H1 (cell line): ENCODE data around the gene YBX3. TPM values are rescaled to one million over a fixed set of nuclear protein-coding genes. Genes with fewer than 3 reads are reported as not detected.

Experiments
- CTCF ChIA-PET: fragments of 300-600 bp; sonication (Branson Sonifier 250); formaldehyde crosslinking; loops from one replicate; lab custom pipeline; 2021; ENCODE audit not compliant: partially characterized antibody; lab: Charles Lee
- POLR2A ChIA-PET: fragments of 300-600 bp; sonication (Branson Sonifier 250); formaldehyde crosslinking; loops from one replicate; lab custom pipeline; 2021; ENCODE audit warnings: inconsistent platforms; ENCODE audit not compliant: partially characterized antibody; lab: Charles Lee
- DNase-seq, 2 experiments: peaks; one replicate each; pipeline versions ENCODE4 v3.0.0 to v3.0.0-alpha.2; 2010 to 2022; ENCODE audit warnings: low spot score in 2 of 2, low read depth in 1 of 2, mixed read lengths in 1 of 2
- FAIRE-seq: peaks from 2 replicates; lab custom pipeline; 2011; peaks lifted over from hg19 to GRCh38; lab: Jason Lieb, UNC
- H2AFZ ChIP-seq: 2 replicates; pipeline ENCODE4 v1.8.1; 2012; ENCODE audit warnings: low read length, inconsistent platforms
- H2AK5ac ChIP-seq: 2 replicates; pipeline ENCODE4 v1.6.1; 2013; ENCODE audit warnings: low read depth, low read length
- H2BK120ac ChIP-seq: replicated peaks from 2 replicates; pipeline ENCODE3; 2013; ENCODE audit warnings: low read depth, low read length, inconsistent platforms
- H2BK12ac ChIP-seq: 2 replicates; pipeline ENCODE4 v1.6.1; 2013; ENCODE audit warnings: low read depth, low read length
- H2BK15ac ChIP-seq: 2 replicates; pipeline ENCODE4 v1.6.1; 2013; ENCODE audit warnings: low read length
- H2BK20ac ChIP-seq: 2 replicates; pipeline ENCODE4 v1.6.1; 2013; ENCODE audit warnings: low read length
- H2BK5ac ChIP-seq: 2 replicates; pipeline ENCODE4 v1.6.1; 2013; ENCODE audit warnings: low read depth, low read length
- H3K14ac ChIP-seq: 2 replicates; pipeline ENCODE4 v1.6.1; 2013; ENCODE audit warnings: inconsistent platforms; ENCODE audit not compliant: insufficient read length
- H3K18ac ChIP-seq: 2 replicates; pipeline ENCODE4 v1.6.1; 2013; ENCODE audit warnings: low read length; ENCODE audit errors: extremely low read depth
- H3K23ac ChIP-seq: 2 replicates; pipeline ENCODE4 v1.6.1; 2013; ENCODE audit warnings: inconsistent platforms; ENCODE audit not compliant: insufficient read length
- H3K23me2 ChIP-seq: 2 replicates; pipeline ENCODE4 v1.6.1; 2013; ENCODE audit warnings: low read depth, low read length
- H3K27ac ChIP-seq: 2 replicates; pipeline ENCODE4 v1.6.1; 2011; ENCODE audit warnings: low read depth, low read length, inconsistent platforms
- H3K27me3 ChIP-seq, 4 experiments: replicated peaks in 1 of 4; 1 replicate in 1 of 4; 2 replicates in 3 of 4; pipeline versions ENCODE4 v1.6.1 to v1.8.1; 2011 to 2013; ENCODE audit warnings: low read length in 3 of 4, mild to moderate bottlenecking in 3 of 4, inconsistent platforms in 2 of 4, mixed read lengths in 2 of 4, moderate library complexity in 1 of 4; ENCODE audit not compliant: control insufficient read depth in 3 of 4, insufficient read depth in 3 of 4; ENCODE audit errors: extremely low read depth in 1 of 4
- H3K36me3 ChIP-seq, 4 experiments: 2 replicates each; pipeline versions ENCODE4 v1.6.1 to v1.8.1; 2011 to 2013; ENCODE audit warnings: mild to moderate bottlenecking in 4 of 4, low read length in 3 of 4, moderate library complexity in 2 of 4, control low read depth in 1 of 4, inconsistent platforms in 1 of 4; ENCODE audit not compliant: insufficient read depth in 4 of 4, control insufficient read depth in 2 of 4
- H3K4ac ChIP-seq: replicated peaks from 2 replicates; pipeline ENCODE3; 2013; ENCODE audit warnings: low read length, low read depth, mixed read lengths, inconsistent platforms; ENCODE audit not compliant: insufficient read length
- H3K4me1 ChIP-seq, 4 experiments: replicated peaks in 1 of 4; 1 replicate in 1 of 4; 2 replicates in 3 of 4; pipeline versions ENCODE4 v1.6.1 to v1.8.1; 2011 to 2013; ENCODE audit warnings: low read length in 3 of 4, inconsistent platforms in 2 of 4, mixed read lengths in 1 of 4; ENCODE audit not compliant: insufficient read depth in 4 of 4, control insufficient read depth in 3 of 4
- H3K4me2 ChIP-seq, 2 experiments: 2 replicates each; pipeline versions ENCODE4 v1.6.1 to v1.8.1; 2011 to 2013; ENCODE audit warnings: low read depth in 2 of 2, low read length in 2 of 2, control low read depth in 1 of 2, inconsistent platforms in 1 of 2, mild to moderate bottlenecking in 1 of 2; ENCODE audit not compliant: insufficient read depth in 1 of 2
- H3K4me3 ChIP-seq, 4 experiments: fragments of 200-600, 300-600 bp in 1 of 4; sonication (generic), shearing (Covaris generic), sonication (Bioruptor Twin) in 1 of 4; 2 replicates each; pipeline versions ENCODE4 v1.5.1 to v1.8.1; 2011 to 2016; ENCODE audit warnings: low read length in 4 of 4, low read depth in 3 of 4, control low read depth in 2 of 4, inconsistent platforms in 2 of 4, mild to moderate bottlenecking in 2 of 4, mixed read lengths in 1 of 4, moderate library complexity in 1 of 4; ENCODE audit not compliant: insufficient read depth in 2 of 4; ENCODE audit errors: extremely low read depth in 1 of 4
- H3K56ac ChIP-seq: replicated peaks from 2 replicates; pipeline ENCODE3; 2013; ENCODE audit warnings: low read depth, mild to moderate bottlenecking, mixed read lengths, low read length, inconsistent platforms; ENCODE audit not compliant: insufficient read length
- H3K79me1 ChIP-seq: 2 replicates; pipeline ENCODE4 v1.6.1; 2013; ENCODE audit warnings: low read depth, low read length, control low read depth
- H3K79me2 ChIP-seq, 2 experiments: 2 replicates each; pipeline versions ENCODE4 v1.6.1 to v1.8.1; 2012 to 2013; ENCODE audit warnings: low read length in 2 of 2, mild to moderate bottlenecking in 2 of 2, inconsistent platforms in 1 of 2; ENCODE audit not compliant: insufficient read depth in 2 of 2, control insufficient read depth in 1 of 2
- H3K9ac ChIP-seq, 4 experiments: replicated peaks in 1 of 4; 1 replicate in 1 of 4; 2 replicates in 3 of 4; pipeline versions ENCODE4 v1.6.1 to v1.8.1; 2011 to 2013; ENCODE audit warnings: low read depth in 3 of 4, low read length in 3 of 4, control low read depth in 2 of 4, mild to moderate bottlenecking in 2 of 4, moderate library complexity in 2 of 4, inconsistent platforms in 1 of 4; ENCODE audit errors: extremely low read depth in 1 of 4
- H3K9me3 ChIP-seq, 2 experiments: 2 replicates each; pipeline versions ENCODE4 v1.6.1 to v1.8.1; 2012 to 2013; ENCODE audit warnings: mild to moderate bottlenecking in 2 of 2, moderate library complexity in 2 of 2, control low read depth in 1 of 2, inconsistent platforms in 1 of 2, low read depth in 1 of 2, low read length in 1 of 2, mixed read lengths in 1 of 2; ENCODE audit not compliant: insufficient read depth in 2 of 2
- H4K20me1 ChIP-seq, 2 experiments: replicated peaks in 1 of 2; 2 replicates each; pipeline versions ENCODE3 to v1.8.1; 2011 to 2013; ENCODE audit warnings: inconsistent platforms in 2 of 2, low read length in 2 of 2, mild to moderate bottlenecking in 1 of 2; ENCODE audit not compliant: insufficient read depth in 2 of 2, control insufficient read depth in 1 of 2
- H4K5ac ChIP-seq: 2 replicates; pipeline ENCODE4 v1.6.1; 2013; ENCODE audit warnings: low read length, low read depth, mixed read lengths, inconsistent platforms; ENCODE audit not compliant: insufficient read length
- H4K8ac ChIP-seq: 2 replicates; pipeline ENCODE4 v1.8.0; 2013; ENCODE audit warnings: mild to moderate bottlenecking, moderate library complexity, low read length, inconsistent platforms; ENCODE audit not compliant: insufficient read depth; ENCODE audit errors: extremely low read depth
- H4K91ac ChIP-seq: replicated peaks from 2 replicates; pipeline ENCODE3; 2013; ENCODE audit warnings: low read length, mixed read lengths, inconsistent platforms; ENCODE audit not compliant: insufficient read length
- BACH1 ChIP-seq: IDR thresholded peaks from 2 replicates; pipeline ENCODE4 v1.6.1; 2012; ENCODE audit warnings: low read length, improper control_type of control experiment
- CTBP2 ChIP-seq: IDR thresholded peaks from 2 replicates; pipeline ENCODE4 v1.7.0; 2011; ENCODE audit warnings: borderline replicate concordance, mild to moderate bottlenecking, moderate library complexity, mixed read lengths, low read length; ENCODE audit not compliant: insufficient read depth, insufficient read length
- CTCF ChIP-seq, 3 experiments: IDR thresholded peaks; 1 replicate in 2 of 3; 2 replicates in 1 of 3; pipeline versions ENCODE4 v1.5.1 to v1.6.1; 2011; ENCODE audit warnings: low read length in 3 of 3, mild to moderate bottlenecking in 3 of 3, inconsistent platforms in 2 of 3, low read depth in 1 of 3, moderate library complexity in 1 of 3; ENCODE audit not compliant: insufficient read depth in 1 of 3; ENCODE audit errors: control extremely low read depth in 1 of 3
- EZH2 ChIP-seq: fragments of 200-600 bp; sonication (generic); IDR thresholded peaks from 2 replicates; pipeline ENCODE4 v1.7.1; 2012; ENCODE audit warnings: low read depth, mild to moderate bottlenecking, moderate library complexity, low read length, inconsistent platforms; ENCODE audit not compliant: severe bottlenecking
- SP4 ChIP-seq: IDR thresholded peaks from 2 replicates; pipeline ENCODE4 v1.6.1; 2012; ENCODE audit warnings: low read length, inconsistent platforms
- WGBS, 2 experiments: shearing (Covaris generic) in 1 of 2; methylation state at CpG; one replicate each; pipeline versions ENCODE4 v1.1.6 to v1.1.7; 2013 to 2015; ENCODE audit warnings: low lambda C conversion rate in 2 of 2, mixed read lengths in 2 of 2, inconsistent platforms in 1 of 2, low coverage in 1 of 2, missing lambda C conversion rate in 1 of 2; ENCODE audit not compliant: insufficient replicate concordance in 2 of 2, insufficient coverage in 1 of 2, insufficient read length in 1 of 2; ENCODE audit errors: extremely low coverage in 1 of 2, missing lambda C conversion rate in 1 of 2; 5-methylcytosine and 5-hydroxymethylcytosine counted together
- polyA plus RNA-seq, 7 experiments: library from polyadenylated mRNA; depleted of rRNA in 3 of 7; stranded (reverse) in 5 of 7; unstranded in 2 of 7; fragments of >200 nt in 5 of 7; fragments of 200-250 nt in 2 of 7; gene quantifications; 1 replicate in 5 of 7; 2 replicates in 1 of 7; 4 replicates in 1 of 7; pipeline versions ENCODE4 v1.2.1 to v1.2.3, GENCODE V29; 2011 to 2013; ENCODE audit warnings: missing spikeins in 2 of 7, mixed read lengths in 2 of 7
- total RNA-seq: library from RNA; stranded (reverse); fragmentation: NEBNext Ultra II Directional; extraction: Animal tissue kit (Norgen Biotek cat#: 25700); gene quantifications from 2 replicates; pipeline ENCODE4 v1.2.1, GENCODE V29; 2021

YBX3 gene
- total and polyA plus RNA-seq, 2 of the 8 experiments (the other 6 are each of a cell fraction or from before 2014, with no cell fraction given), result 83.1 to 480 TPM

GRCh38 chr12:10725003-10725402, 1.9 kb upstream of the YBX3 start:
- H4K8ac ChIP-seq, result no peak overlapping the region
- no peak overlapping the region for H3K9ac ChIP-seq
- H3K56ac ChIP-seq, result no peak overlapping the region
- peaks cover 21 to 38% of the 10 kb centered on the region in 2 experiments for H3K79me2 ChIP-seq
- no peaks in the 10 kb centered on the region; the same call in 1 of the 2 replicates for H3K79me1 ChIP-seq
- no peak overlapping the region for H3K4me2 ChIP-seq
- no peaks in the 10 kb centered on the region for H3K9me3 ChIP-seq
- H2BK120ac ChIP-seq, result no peak overlapping the region
- POLR2A ChIA-PET, result interaction anchor here (1.2 kb wide), 1 partner anchor 16 kb away, joined by 3 read pairs; no protein-coding TSS in a partner anchor
- no peak overlapping the region for H2AK5ac ChIP-seq
- no peak overlapping the region for H2BK20ac ChIP-seq
- no peak overlapping the region for H2AFZ ChIP-seq
- H2BK15ac ChIP-seq, result no peak overlapping the region
- no peak overlapping the region for H3K14ac ChIP-seq
- no peak overlapping the region for H3K23ac ChIP-seq
- no peak overlapping the region for H3K18ac ChIP-seq
- H3K36me3 ChIP-seq, result no peaks in the 10 kb centered on the region
- FAIRE-seq (no peak), DNase-seq (no peak)
- peaks cover 11% of the 10 kb centered on the region for H3K23me2 ChIP-seq
- no peak overlapping the region for H4K91ac ChIP-seq
- no peak overlapping the region for H4K5ac ChIP-seq
- H4K20me1 ChIP-seq, result peaks cover 2 to 6% of the 10 kb centered on the region in 2 experiments
- H3K4ac ChIP-seq, result no peak overlapping the region
- CTCF ChIA-PET, result interaction anchor here (0.7 to 1.8 kb wide), 3 partner anchors 8 to 319 kb away, joined by 3 to 4 read pairs (median 3); no protein-coding TSS in a partner anchor
- TF ChIP-seq EZH2, result no peak
- no peak for TF ChIP-seq SP4
- no peak for TF ChIP-seq BACH1
- no peak for TF ChIP-seq CTBP2
- TF ChIP-seq CTCF (IDR thresholded peaks at IDR 0.05; ENCODE audit: control extremely low read depth in 1 of 3, insufficient read depth in 1 of 3, low read depth in 1 of 3, low read length in 3 of 3), result no peak
- H3K27me3 ChIP-seq, result no peaks in the 10 kb centered on the region
- WGBS, 2 experiments, result 100% methylated on average over 1 of the region's 1 CpG; no CpG with 5 or more reads in 1 of the 2 experiments
- peaks cover 3 to 14% (median 3%) of the 10 kb centered on the region in 4 experiments; a peak in 5 of 7 replicates for H3K4me1 ChIP-seq
- H3K4me3 ChIP-seq, result no peak overlapping the region
- no peak overlapping the region for H3K27ac ChIP-seq
- H2BK5ac ChIP-seq, result no peak overlapping the region
- no peak overlapping the region for H2BK12ac ChIP-seq
